Measurements from ENCODE around the gene MZF1.
A peak's percentile ranks its signal among the peaks of the same experiment; 100 is the strongest.

The MZF1 gene

DNA sequence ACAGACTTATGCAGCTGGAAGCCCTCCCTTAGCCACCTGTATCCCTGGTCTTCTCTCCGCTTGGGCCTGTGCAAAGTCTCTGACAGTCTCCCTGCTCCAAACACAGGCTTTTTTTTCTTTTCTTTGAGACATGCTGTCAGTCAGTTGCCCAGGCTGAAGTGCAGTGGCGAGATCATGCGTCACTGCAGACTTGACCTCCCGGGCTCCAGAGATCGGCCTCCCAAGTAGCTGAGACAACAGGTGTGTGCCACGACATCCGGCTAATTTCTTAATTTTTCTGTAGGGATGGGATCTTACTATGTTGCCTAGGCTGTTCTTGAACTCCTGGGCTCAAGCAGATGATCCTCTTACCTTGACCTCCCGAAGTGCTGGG, 1.6 kb downstream of the MZF1 start:
- Histone ChIP-seq H3K27ac (peak overlapping the region; percentile 98), H3K27me3 (no peaks in the 10 kb centered on the region), H3K9me3 (no peaks in the 10 kb centered on the region), H3K4me1 (ENCODE audit: control insufficient read depth in 1 of 2, insufficient read depth in 1 of 2, low read depth in 1 of 2, low read length in 1 of 2) (peaks cover 45 to 46% of the 10 kb centered on the region in 2 experiments), H3K36me3 (peaks cover 23% of the 10 kb centered on the region), H3K4me3 (ENCODE audit: low read depth in 1 of 2, low read length in 1 of 2) (peak overlapping the region in 1 of 2 experiments; percentile 80)
- no peak for TF ChIP-seq CTCF (IDR thresholded peaks at IDR 0.05)

GRCh38 chr19:58570770-58571574, 2.2 kb downstream of the MZF1 start:
- Histone ChIP-seq H3K4me3 (ENCODE audit: low read depth in 1 of 2, low read length in 1 of 2) (no peak overlapping the region), H3K4me1 (ENCODE audit: control insufficient read depth in 1 of 2, insufficient read depth in 1 of 2, low read depth in 1 of 2, low read length in 1 of 2) (peaks cover 43 to 44% of the 10 kb centered on the region in 2 experiments), H3K27me3 (no peaks in the 10 kb centered on the region), H3K9me3 (no peaks in the 10 kb centered on the region), H3K36me3 (peaks cover 28% of the 10 kb centered on the region), H3K27ac (peak overlapping the region; percentile 98)
- no peak for TF ChIP-seq CTCF (IDR thresholded peaks at IDR 0.05)

GRCh38 chr19:58569943-58570670, 3.0 kb downstream of the MZF1 start:
- Histone ChIP-seq H3K27me3 (no peaks in the 10 kb centered on the region), H3K4me3 (ENCODE audit: low read depth in 1 of 2, low read length in 1 of 2) (no peak overlapping the region), H3K4me1 (ENCODE audit: control insufficient read depth in 1 of 2, insufficient read depth in 1 of 2, low read depth in 1 of 2, low read length in 1 of 2) (peaks cover 35 to 38% of the 10 kb centered on the region in 2 experiments), H3K27ac (peak overlapping the region; percentile 98), H3K9me3 (no peaks in the 10 kb centered on the region), H3K36me3 (peaks cover 28% of the 10 kb centered on the region)
- TF ChIP-seq CTCF (IDR thresholded peaks at IDR 0.05): no peak

DNA sequence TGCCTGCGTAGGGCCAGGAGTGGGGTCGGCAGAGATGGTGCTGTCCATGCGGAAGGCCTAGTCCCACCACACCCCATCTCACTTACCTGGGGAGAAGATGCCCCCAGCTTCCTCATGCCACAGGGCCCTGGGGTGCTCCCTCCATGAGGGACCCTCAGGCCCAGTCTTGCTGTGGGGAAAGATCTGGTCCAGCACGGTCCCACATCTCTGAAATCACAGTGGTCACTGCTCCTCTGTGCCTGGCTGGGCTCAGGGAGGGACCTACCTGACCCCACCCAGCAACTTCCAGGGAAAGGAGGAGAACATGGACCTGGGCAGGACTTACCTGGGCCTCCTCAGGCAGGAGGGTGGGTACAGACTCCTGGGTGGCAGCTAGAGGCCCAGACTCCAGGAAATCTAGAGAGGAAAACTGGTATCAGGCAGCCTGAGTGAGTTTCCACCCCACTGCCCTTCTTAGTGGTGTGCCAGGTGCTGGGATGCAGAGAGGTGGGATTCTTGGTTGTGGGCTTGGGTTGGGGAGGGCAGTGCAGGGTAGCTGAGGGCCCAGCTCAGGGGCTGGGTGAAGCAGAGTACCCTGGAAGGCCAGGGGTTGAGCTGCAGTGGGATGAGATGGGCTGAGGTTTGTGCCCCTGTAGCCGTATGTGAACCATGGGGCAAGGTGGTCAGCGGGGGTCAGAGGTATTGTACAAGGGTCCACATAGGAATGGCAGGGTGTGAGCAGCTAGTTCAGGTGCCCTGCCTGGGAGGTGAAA, 3.8 kb downstream of the MZF1 start:
- peaks cover 2% of the 10 kb centered on the region for H3K27me3 ChIP-seq
- peaks cover 31 to 34% of the 10 kb centered on the region in 2 experiments for H3K4me1 ChIP-seq (ENCODE audit: control insufficient read depth in 1 of 2, insufficient read depth in 1 of 2, low read depth in 1 of 2, low read length in 1 of 2)
- no peak for TF ChIP-seq CTCF (IDR thresholded peaks at IDR 0.05)

GRCh38 chr19:58568453-58569130, 4.5 kb downstream of the MZF1 start:
- H3K4me3 ChIP-seq (ENCODE audit: low read depth in 1 of 2, low read length in 1 of 2): no peak overlapping the region
- H3K4me1 ChIP-seq (ENCODE audit: control insufficient read depth in 1 of 2, insufficient read depth in 1 of 2, low read depth in 1 of 2, low read length in 1 of 2): peaks cover 23 to 26% of the 10 kb centered on the region in 2 experiments
- peaks cover 28% of the 10 kb centered on the region for H3K36me3 ChIP-seq
- TF ChIP-seq CTCF (IDR thresholded peaks at IDR 0.05): no peak
- peaks cover 10% of the 10 kb centered on the region for H3K27me3 ChIP-seq
- no peak overlapping the region for H3K27ac ChIP-seq
- no peaks in the 10 kb centered on the region for H3K9me3 ChIP-seq

More for the DNA sequence above, 3.8 kb downstream of the MZF1 start:
- Histone ChIP-seq H3K27ac (no peak overlapping the region), H3K9me3 (no peaks in the 10 kb centered on the region), H3K36me3 (peaks cover 28% of the 10 kb centered on the region), H3K4me3 (ENCODE audit: low read depth in 1 of 2, low read length in 1 of 2) (no peak overlapping the region)
